ENCODE results near the gene APOBEC2. TPM values are rescaled to one million over a fixed set of nuclear protein-coding genes. Genes with fewer than 3 reads are reported as not detected.

APOBEC2 gene
- total and polyA plus RNA-seq, 9 of the 15 experiments (the other 6 are each of a cell fraction or from before 2014, with no cell fraction given) = 0.25 to 1.6 TPM; not detected in 7

GRCh38 chr6:41054511-41054910 is 1.5 kb downstream of the APOBEC2 start:
- ChIA-PET POLR2A (interaction anchor here (1.1 to 2.9 kb wide), 4 partner anchors 9 to 18 kb away, joined by 4 to 11 read pairs (median 5); partner anchors contain the start of genes NFYA, OARD1, TSPO2 and UNC5CL), CTCF (ENCODE audit: low intra/inter-chr PET ratio) (no interaction called here)
- no TSS peak for BruUV-seq (replicated peaks)
- no peak for FAIRE-seq
- Histone ChIP-seq H3K27me3 (ENCODE audit: control insufficient read depth in 2 of 2, insufficient read depth in 2 of 2, low read length in 2 of 2) (no peaks in the 10 kb centered on the region), H3K4me3 (no peak overlapping the region), H3K36me3 (ENCODE audit: control insufficient read depth, insufficient read depth, low read length) (no peaks in the 10 kb centered on the region), H3K9ac (ENCODE audit: insufficient read depth in 1 of 2, low read depth in 2 of 2, low read length in 2 of 2) (no peak overlapping the region), H2AFZ (ENCODE audit: low read depth, low read length) (no peak overlapping the region), H3K4me1 (replicated peaks in 1 of 2; ENCODE audit: control insufficient read depth in 2 of 2, insufficient read depth in 2 of 2, low read length in 2 of 2) (peaks cover 9 to 36% of the 10 kb centered on the region in 2 experiments), H3K9me1 (ENCODE audit: control insufficient read depth, insufficient read depth, low read length) (no peaks in the 10 kb centered on the region), H3K9me3 (replicated peaks; ENCODE audit: control insufficient read depth, insufficient read depth, low read depth, low read length) (no peaks in the 10 kb centered on the region), H3K79me2 (ENCODE audit: control insufficient read depth, insufficient read depth, low read length) (no peaks in the 10 kb centered on the region), H3K27ac (ENCODE audit: extremely low read depth, low read depth, low read length) (no peak overlapping the region), H4K20me1 (replicated peaks; ENCODE audit: control insufficient read depth, insufficient read depth, low read length) (0 out of 2 replicates have a peak, but pooled peaks cover 4% of the 10 kb centered on the region), H3K4me2 (ENCODE audit: insufficient read depth, low read length) (no peak overlapping the region)
- intact Hi-C loops (cut with micrococcal nuclease) (no loop called here), in situ Hi-C loops (cut with MboI) (no loop called here)
- no peak for DNase-seq (ENCODE audit: extremely low read depth in 1 of 4, low spot score in 3 of 4)
- WGBS (ENCODE audit: insufficient coverage, low coverage, missing lambda C conversion rate) = 91% methylated on average over 3 of the region's 3 CpGs
- no peak for TF ChIP-seq SRSF7 (optimal IDR thresholded peaks at IDR 0.05; ENCODE audit: low read depth, low read length)
- TF ChIP-seq EZH2 (IDR thresholded peaks at IDR 0.05; ENCODE audit: borderline replicate concordance, low read depth, low read length) = no peak
- no peak for TF ChIP-seq ZNF518B (CRISPR knock-in tag; IDR thresholded peaks at IDR 0.05)
- no peak for TF ChIP-seq CHD1 (IDR thresholded peaks at IDR 0.05; ENCODE audit: low read length)
- no peak for TF ChIP-seq SMAD3 (CRISPR knock-in tag; conservative IDR thresholded peaks at IDR 0.05)
- TF ChIP-seq HSF4 (CRISPR knock-in tag; IDR thresholded peaks at IDR 0.05; ENCODE audit: borderline replicate concordance) = no peak
- no peak for TF ChIP-seq HOMEZ (CRISPR knock-in tag; IDR thresholded peaks at IDR 0.05)
- no peak for TF ChIP-seq RERE (CRISPR knock-in tag; IDR thresholded peaks at IDR 0.05; ENCODE audit: borderline replicate concordance)
- TF ChIP-seq TAF9B (IDR thresholded peaks at IDR 0.05; ENCODE audit: partially characterized antibody) = no peak
- ATAC-seq = no peak

Data from K562 (cell line).